ENCODE results near the gene CRNN.

Gene CRNN

GRCh38 chr1:152460529-152460899, 46.5 kb upstream of the CRNN start:
- Histone ChIP-seq H3F3A (ENCODE audit: control insufficient read depth, insufficient read depth) (no peaks in the 10 kb centered on the region), H3K27me3 (ENCODE audit: control insufficient read depth, low read length) (no peaks in the 10 kb centered on the region), H3K4me2 (ENCODE audit: low read length) (no peak overlapping the region), H3K36me3 (ENCODE audit: control insufficient read depth, low read length) (no peaks in the 10 kb centered on the region), H3K27ac (ENCODE audit: low read depth, low read length) (no peak overlapping the region), H3K79me2 (ENCODE audit: control insufficient read depth, low read length) (no peaks in the 10 kb centered on the region), H3K4me1 (ENCODE audit: control insufficient read depth, low read length) (peaks cover 5% of the 10 kb centered on the region; the same call in 1 of the 2 replicates), H3K9me2 (replicated peaks; ENCODE audit: control insufficient read depth, low read length) (no peaks in the 10 kb centered on the region), H3K4me3 (ENCODE audit: low read length) (no peak overlapping the region), H4K20me1 (ENCODE audit: control insufficient read depth, insufficient read depth, low read depth, low read length) (no peaks in the 10 kb centered on the region), H3K9me3 (ENCODE audit: control insufficient read depth, insufficient read depth, low read length) (no peaks in the 10 kb centered on the region)
- TF ChIP-seq CTCF (IDR thresholded peaks at IDR 0.05; ENCODE audit: low read depth, low read length, poor library complexity, severe bottlenecking) (no peak), EZH2phosphoT487 (IDR thresholded peaks at IDR 0.05; ENCODE audit: borderline replicate concordance, low read length) (no peak)

GRCh38 chr1:152459596-152460528, 45.8 kb upstream of the CRNN start:
- Histone ChIP-seq H3K27me3 (ENCODE audit: control insufficient read depth, low read length) (no peaks in the 10 kb centered on the region), H3F3A (ENCODE audit: control insufficient read depth, insufficient read depth) (no peaks in the 10 kb centered on the region), H3K27ac (ENCODE audit: low read depth, low read length) (no peak overlapping the region), H3K9me2 (replicated peaks; ENCODE audit: control insufficient read depth, low read length) (no peaks in the 10 kb centered on the region), H3K4me2 (ENCODE audit: low read length) (peak overlapping the region; percentile 12; the same call in 1 of the 2 replicates), H3K4me3 (ENCODE audit: low read length) (no peak overlapping the region), H3K36me3 (ENCODE audit: control insufficient read depth, low read length) (no peaks in the 10 kb centered on the region), H3K9me3 (ENCODE audit: control insufficient read depth, insufficient read depth, low read length) (no peaks in the 10 kb centered on the region), H4K20me1 (ENCODE audit: control insufficient read depth, insufficient read depth, low read depth, low read length) (no peaks in the 10 kb centered on the region), H3K4me1 (ENCODE audit: control insufficient read depth, low read length) (peaks cover 5% of the 10 kb centered on the region; the same call in 1 of the 2 replicates), H3K79me2 (ENCODE audit: control insufficient read depth, low read length) (no peaks in the 10 kb centered on the region)
- TF ChIP-seq EZH2phosphoT487 (IDR thresholded peaks at IDR 0.05; ENCODE audit: borderline replicate concordance, low read length) (no peak), CTCF (IDR thresholded peaks at IDR 0.05; ENCODE audit: low read depth, low read length, poor library complexity, severe bottlenecking) (peak; percentile 91)

- no peaks in the 10 kb centered on the region for H3K27me3 ChIP-seq (ENCODE audit: control insufficient read depth, low read length)
- H3K9me2 ChIP-seq (replicated peaks; ENCODE audit: control insufficient read depth, low read length): no peaks in the 10 kb centered on the region
- peaks cover 5% of the 10 kb centered on the region; the same call in 1 of the 2 replicates for H3K4me1 ChIP-seq (ENCODE audit: control insufficient read depth, low read length)
- no peaks in the 10 kb centered on the region for H3F3A ChIP-seq (ENCODE audit: control insufficient read depth, insufficient read depth)
- H4K20me1 ChIP-seq (ENCODE audit: control insufficient read depth, insufficient read depth, low read depth, low read length): no peaks in the 10 kb centered on the region
- no peaks in the 10 kb centered on the region for H3K36me3 ChIP-seq (ENCODE audit: control insufficient read depth, low read length)
- no peak overlapping the region for H3K27ac ChIP-seq (ENCODE audit: low read depth, low read length)
- no peak overlapping the region for H3K4me3 ChIP-seq (ENCODE audit: low read length)
- no peak overlapping the region for H3K4me2 ChIP-seq (ENCODE audit: low read length)
- H3K79me2 ChIP-seq (ENCODE audit: control insufficient read depth, low read length): no peaks in the 10 kb centered on the region
- no peaks in the 10 kb centered on the region for H3K9me3 ChIP-seq (ENCODE audit: control insufficient read depth, insufficient read depth, low read length)
- TF ChIP-seq EZH2phosphoT487 (IDR thresholded peaks at IDR 0.05; ENCODE audit: borderline replicate concordance, low read length) (no peak), CTCF (IDR thresholded peaks at IDR 0.05; ENCODE audit: low read depth, low read length, poor library complexity, severe bottlenecking) (peak; percentile 80)
These were observed 44.5 kb upstream of the CRNN start for GRCh38 chr1:152458384-152459185.
